GM12875 (cell line): ENCODE results near the gene SLC35G4.
"Not testable (repeated sequence)": the region's sequence is repeated elsewhere in the genome, so short reads cannot be mapped to it uniquely, and the experiment has no call there.

Experiments used
- H3K4me3 ChIP-seq: one replicate; pipeline ENCODE4 v1.5.1; 2011; ENCODE audit warnings: low read depth, low read length, control low read depth
- CTCF ChIP-seq: IDR thresholded peaks from 2 replicates; pipeline ENCODE4 v1.5.1; 2011; ENCODE audit warnings: low read depth, mild to moderate bottlenecking, control low read depth, inconsistent platforms, low read length, moderate library complexity, borderline replicate concordance; ENCODE audit not compliant: insufficient read depth

Gene SLC35G4

GRCh38 chr18:11609488-11609887, at the start of gene SLC35G4:
SLC35G4 (plus strand) TSS chr18:11609596; CDS start chr18:11609596, 0 bp downstream.
- H3K4me3 ChIP-seq: not testable (repeated sequence)

DNA sequence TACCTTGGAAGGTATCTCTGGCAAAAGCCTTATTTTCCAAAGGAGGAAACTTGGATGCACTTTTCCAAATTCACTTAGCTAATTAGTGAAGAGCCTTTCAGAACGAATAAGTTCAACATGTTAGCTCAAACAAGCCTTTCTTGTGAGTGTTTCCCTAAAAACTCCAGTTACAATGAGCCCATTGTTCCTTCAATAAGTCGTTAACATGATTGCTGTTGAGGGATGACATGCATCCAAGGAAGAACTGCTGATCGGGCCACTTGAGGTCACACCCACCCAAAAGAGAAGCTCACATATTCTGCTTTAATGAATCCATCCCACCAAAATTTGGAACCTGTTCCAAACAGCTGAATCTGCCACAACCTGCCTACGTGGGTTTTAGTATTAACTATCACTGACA, 48.1 kb upstream of the SLC35G4 start:
- H3K4me3 ChIP-seq: no peak overlapping the region
- TF ChIP-seq CTCF: no peak

- H3K4me3 ChIP-seq: no peak overlapping the region
- no peak for TF ChIP-seq CTCF
Observed at GRCh38 chr18:11565716-11566115, 43.7 kb upstream of the SLC35G4 start.

DNA sequence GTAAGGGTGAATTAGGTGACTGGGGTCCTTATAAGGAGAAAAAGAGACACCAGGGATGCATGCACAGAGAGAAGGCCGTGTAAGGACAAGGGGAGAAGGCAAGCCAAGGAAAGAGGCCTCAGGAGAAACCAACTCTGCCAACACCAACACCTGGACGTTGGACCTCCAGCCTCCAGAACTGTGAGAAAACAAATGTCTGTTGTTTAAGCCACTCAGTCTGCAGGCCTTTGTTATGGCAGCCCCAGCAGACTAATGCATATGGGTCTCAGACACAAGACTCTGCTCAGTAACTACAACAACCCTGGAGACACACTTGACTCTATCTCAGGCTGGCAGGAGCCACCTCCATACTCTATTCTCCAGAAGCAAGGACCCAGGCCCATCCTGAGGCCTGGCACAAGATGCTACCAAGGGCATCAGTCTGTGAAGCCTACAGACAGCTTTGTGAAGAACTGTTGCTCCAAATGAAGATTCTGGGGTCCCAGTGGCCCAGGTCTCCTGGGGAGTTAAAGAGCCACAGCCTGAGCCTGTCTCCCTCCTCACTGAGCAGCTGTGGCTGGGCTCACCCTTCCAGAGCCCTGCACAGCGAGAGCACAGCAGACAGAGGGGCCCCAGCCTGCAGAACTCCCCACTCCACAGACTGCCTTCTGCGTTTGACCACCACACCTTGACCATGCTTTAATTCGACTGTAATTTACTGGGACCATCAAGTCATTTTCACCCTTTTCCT, 43.0 kb upstream of the SLC35G4 start:
- H3K4me3 ChIP-seq: no peak overlapping the region
- TF ChIP-seq CTCF: no peak

- no peak for TF ChIP-seq CTCF
- H3K4me3 ChIP-seq: no peak overlapping the region
Observed at GRCh38 chr18:11567396-11567795, 42.0 kb upstream of the SLC35G4 start.

DNA sequence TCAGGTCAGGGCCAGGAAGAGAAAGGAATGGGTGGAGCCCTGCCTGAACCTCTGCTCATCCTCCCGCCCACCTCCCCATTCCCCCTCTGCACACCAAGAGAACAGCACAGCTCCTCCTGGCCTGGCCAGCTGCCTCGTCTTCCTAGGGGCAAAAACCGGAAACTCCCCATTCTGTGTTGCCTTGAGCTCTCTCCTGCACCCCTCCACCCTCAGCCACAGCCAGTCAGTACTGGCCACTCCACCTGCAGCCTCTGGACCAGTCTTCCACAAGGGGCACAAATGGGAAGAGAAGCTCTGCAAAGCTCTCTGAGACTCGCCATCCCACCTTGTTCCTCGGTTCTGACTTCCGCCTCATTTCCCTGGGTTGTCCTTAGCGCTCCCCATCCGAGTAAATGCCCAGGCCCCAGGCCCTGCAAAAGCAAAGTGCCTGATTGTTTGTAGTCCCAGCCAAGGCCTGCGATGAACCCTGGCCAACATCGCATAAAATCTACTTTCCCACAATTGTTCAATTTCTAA, 39.3 kb upstream of the SLC35G4 start:
- no peak overlapping the region for H3K4me3 ChIP-seq

DNA sequence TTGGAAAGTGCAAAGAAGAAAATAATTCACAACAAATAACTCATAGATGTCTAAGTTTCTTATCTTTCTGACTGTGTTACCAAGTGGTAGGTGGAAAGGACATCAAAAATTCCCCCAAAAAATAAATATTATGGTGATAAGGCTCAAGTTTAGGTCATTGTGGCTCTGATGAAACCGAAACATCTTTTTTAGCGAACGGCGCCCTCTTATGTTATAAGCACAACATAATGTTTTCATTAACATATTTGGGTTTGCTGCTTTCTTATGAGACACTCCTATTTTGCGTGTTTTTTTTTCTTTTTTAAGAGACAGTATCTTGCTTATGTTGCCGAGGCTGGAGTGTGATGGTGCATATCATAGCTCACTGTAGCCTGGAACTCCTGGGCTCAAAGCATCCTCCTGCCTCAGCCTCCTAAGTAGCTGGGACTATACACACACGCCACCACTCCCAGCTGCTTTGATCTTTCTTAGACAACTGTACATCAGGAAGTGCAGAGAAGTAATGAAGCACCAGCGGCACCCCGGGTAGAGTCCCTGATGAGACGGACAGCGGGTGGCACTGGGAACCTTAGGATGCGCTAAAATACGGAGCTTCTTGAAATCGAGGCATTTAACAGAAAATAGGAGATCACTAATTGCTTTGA, 38.5 kb upstream of the SLC35G4 start:
- TF ChIP-seq CTCF: no peak

More for the DNA sequence above, 39.3 kb upstream of the SLC35G4 start:
- no peak for TF ChIP-seq CTCF

More for the DNA sequence above, 38.5 kb upstream of the SLC35G4 start:
- no peak overlapping the region for H3K4me3 ChIP-seq
